K562 (cell line): ENCODE measurements around the gene SMG6. TPM values are rescaled to one million over a fixed set of nuclear protein-coding genes. Genes with fewer than 3 reads are reported as not detected.

Experiments
- ATAC-seq: fragments of 200-7000 bp; cut with Tn5 transposase; 3 replicates; pipeline ENCODE4 v1.9.1; 2020; ENCODE audit warnings: moderate library complexity
- BruUV-seq: library from RNA; stranded (reverse); fragments of 400-500 nt; replicated peaks from 2 replicates; lab custom pipeline; 2021; lab: Mats Ljungman, UMichigan
- CTCF ChIA-PET: fragments of 300-600 bp; formaldehyde crosslinking; extraction: SDS; loops from one replicate; lab custom pipeline; 2021; ENCODE audit warnings: low intra/inter-chr PET ratio; lab: Yijun Ruan, JAX
- POLR2A ChIA-PET: fragments of 300-600, 350-650 bp; sonication (Branson Sonifier 250); formaldehyde crosslinking; extraction: SDS; loops from one replicate; lab custom pipeline; 2021; ENCODE audit warnings: antibody characterized with exemption, inconsistent platforms; lab: Yijun Ruan, JAX
- DNase-seq, 4 experiments: peaks; one replicate each; pipeline versions ENCODE4 v3.0.0 to v3.0.0-alpha.2; 2011 to 2018; ENCODE audit warnings: low spot score in 3 of 4, mixed read lengths in 3 of 4; ENCODE audit errors: extremely low read depth in 1 of 4
- FAIRE-seq: peaks from 2 replicates; lab custom pipeline; 2011; peaks lifted over from hg19 to GRCh38; lab: Jason Lieb, UNC
- H2AFZ ChIP-seq: 2 replicates; pipeline ENCODE4 v1.6.0; 2011; ENCODE audit warnings: low read depth, low read length, control low read depth, inconsistent platforms
- H3K27ac ChIP-seq: fragments of 200-600 bp; 3 replicates; pipeline ENCODE4 v1.8.0; 2011; ENCODE audit warnings: low read depth, mild to moderate bottlenecking, control low read depth, inconsistent platforms, low read length, moderate library complexity, mixed read lengths; ENCODE audit errors: extremely low read depth
- H3K27me3 ChIP-seq, 2 experiments: fragments of 300-600 bp in 1 of 2; 2 replicates in 1 of 2; 3 replicates in 1 of 2; pipeline versions ENCODE4 v1.6.0 to v1.8.0; 2011; ENCODE audit warnings: inconsistent platforms in 2 of 2, low read length in 2 of 2, mild to moderate bottlenecking in 1 of 2, mixed read lengths in 1 of 2, moderate library complexity in 1 of 2; ENCODE audit not compliant: control insufficient read depth in 2 of 2, insufficient read depth in 2 of 2
- H3K36me3 ChIP-seq: fragments of 300-600 bp; 3 replicates; pipeline ENCODE4 v1.8.0; 2011; ENCODE audit warnings: mild to moderate bottlenecking, low read length, inconsistent platforms; ENCODE audit not compliant: control insufficient read depth, insufficient read depth
- H3K4me1 ChIP-seq, 2 experiments: fragments of 200-600 bp in 1 of 2; replicated peaks in 1 of 2; 2 replicates in 1 of 2; 3 replicates in 1 of 2; pipeline versions ENCODE4 v1.5.1 to v1.8.0; 2011; ENCODE audit warnings: inconsistent platforms in 2 of 2, low read length in 2 of 2, mild to moderate bottlenecking in 1 of 2, mixed read lengths in 1 of 2, moderate library complexity in 1 of 2; ENCODE audit not compliant: control insufficient read depth in 2 of 2, insufficient read depth in 2 of 2
- H3K4me2 ChIP-seq: 2 replicates; pipeline ENCODE4 v1.6.1; 2011; ENCODE audit warnings: low read length, control low read depth, inconsistent platforms, mixed read lengths; ENCODE audit not compliant: insufficient read depth
- H3K4me3 ChIP-seq: fragments of 200-600 bp; sonication (generic), shearing (Covaris generic); 2 replicates; pipeline ENCODE4 v1.5.1; 2016; ENCODE audit warnings: control low read depth, inconsistent platforms
- H3K79me2 ChIP-seq: fragments of 200-600 bp; 3 replicates; pipeline ENCODE4 v1.8.0; 2011; ENCODE audit warnings: low read length, inconsistent platforms; ENCODE audit not compliant: control insufficient read depth, insufficient read depth
- H3K9ac ChIP-seq, 2 experiments: 2 replicates each; pipeline versions ENCODE4 v1.6.0 to v1.6.1; 2011; ENCODE audit warnings: low read depth in 2 of 2, low read length in 2 of 2, control low read depth in 1 of 2, inconsistent platforms in 1 of 2, mild to moderate bottlenecking in 1 of 2, mixed read lengths in 1 of 2; ENCODE audit not compliant: insufficient read depth in 1 of 2
- H3K9me1 ChIP-seq: one replicate; pipeline ENCODE4 v1.6.0; 2011; ENCODE audit warnings: inconsistent platforms, mild to moderate bottlenecking, low read length, moderate library complexity; ENCODE audit not compliant: control insufficient read depth, insufficient read depth
- H3K9me3 ChIP-seq: replicated peaks from 2 replicates; pipeline ENCODE4 v1.5.1; 2011; ENCODE audit warnings: low read depth, low read length, inconsistent platforms; ENCODE audit not compliant: control insufficient read depth, insufficient read depth
- H4K20me1 ChIP-seq: replicated peaks from 2 replicates; pipeline ENCODE4 v1.6.1; 2011; ENCODE audit warnings: low read length, inconsistent platforms, mixed read lengths; ENCODE audit not compliant: control insufficient read depth, insufficient read depth
- ARNT ChIP-seq, 2 experiments: fragments of 450-650 bp; IDR thresholded peaks; 2 replicates each; pipeline ENCODE4 v1.6.1; 2016; ENCODE audit warnings: mild to moderate bottlenecking in 1 of 2
- CC2D1A ChIP-seq: fragments of 450-650 bp; IDR thresholded peaks from 2 replicates; pipeline ENCODE4 v1.6.1; 2017; ENCODE audit warnings: mild to moderate bottlenecking
- CEBPB ChIP-seq: fragments of 450-650 bp; IDR thresholded peaks from 2 replicates; pipeline ENCODE4 v1.6.1; 2016; ENCODE audit warnings: missing genetic modification characterization, missing compliant biosample characterization
- DMBX1 ChIP-seq: fragments of 250-450 bp; sonication (Bioruptor Pico); IDR thresholded peaks from 2 replicates; pipeline ENCODE4 v1.8.0; 2022; ENCODE audit warnings: inconsistent platforms, mild to moderate bottlenecking, moderate library complexity, borderline replicate concordance
- FOXA3 ChIP-seq, 2 experiments: fragments of 450-650 bp in 1 of 2; sonication (generic) in 1 of 2; formaldehyde crosslinking; IDR thresholded peaks in 1 of 2; conservative IDR thresholded peaks in 1 of 2; 2 replicates each; pipeline versions ENCODE4 v1.4.0 to v1.8.0; 2020 to 2022; ENCODE audit warnings: mild to moderate bottlenecking in 2 of 2, missing genetic modification reagents in 1 of 2
- GTF2A2 ChIP-seq: IDR thresholded peaks from 2 replicates; pipeline ENCODE4 v1.6.1; 2016; ENCODE audit warnings: mild to moderate bottlenecking, missing genetic modification characterization, missing compliant biosample characterization
- HMG20A ChIP-seq: fragments of 450-650 bp; formaldehyde crosslinking; conservative IDR thresholded peaks from 2 replicates; pipeline ENCODE4 v1.4.0; 2020; ENCODE audit warnings: mild to moderate bottlenecking, mixed read lengths
- HNRNPL ChIP-seq: fragments of 200-400 bp; formaldehyde crosslinking; IDR thresholded peaks from 2 replicates; pipeline ENCODE4 v1.6.1; 2017; ENCODE audit warnings: low read depth, mild to moderate bottlenecking, low read length
- HNRNPUL1 ChIP-seq: fragments of 200-400 bp; formaldehyde crosslinking; IDR thresholded peaks from 2 replicates; pipeline ENCODE4 v1.6.1; 2017; ENCODE audit warnings: low read length
- MBD2 ChIP-seq: sonication (generic); IDR thresholded peaks from 2 replicates; pipeline ENCODE4 v1.6.1; 2016; ENCODE audit warnings: low read depth, borderline replicate concordance
- NFYB ChIP-seq: IDR thresholded peaks from 2 replicates; pipeline ENCODE4 v1.6.1; 2011; ENCODE audit warnings: mild to moderate bottlenecking, moderate library complexity; ENCODE audit not compliant: insufficient read length; ENCODE audit errors: extremely low read depth
- SMARCE1 ChIP-seq: fragments of 450-650 bp; IDR thresholded peaks from 2 replicates; pipeline ENCODE4 v1.7.1; 2016; ENCODE audit warnings: mild to moderate bottlenecking
- ZBTB8A ChIP-seq: fragments of 450-650 bp; IDR thresholded peaks from 2 replicates; pipeline ENCODE4 v1.6.1; 2018; ENCODE audit warnings: mild to moderate bottlenecking, moderate library complexity; ENCODE audit not compliant: partially characterized antibody
- ZFP1 ChIP-seq: fragments of 450-650 bp; formaldehyde crosslinking; IDR thresholded peaks from 2 replicates; pipeline ENCODE4 v1.4.0; 2020; ENCODE audit warnings: mild to moderate bottlenecking, mixed read lengths
- ZSCAN29 ChIP-seq: fragments of 450-650 bp; IDR thresholded peaks from 2 replicates; pipeline ENCODE4 v1.6.1; 2017
- WGBS: fragments of 100-300 bp; shearing (Covaris generic); methylation state at CpG from one replicate; pipeline ENCODE4 v1.1.6; 2016; ENCODE audit warnings: low coverage, mixed read lengths; ENCODE audit not compliant: insufficient coverage; ENCODE audit errors: missing lambda C conversion rate; 5-methylcytosine and 5-hydroxymethylcytosine counted together
- in situ Hi-C: fragments of 300-500 bp; cut with MboI; formaldehyde crosslinking; loops from 4 replicates; pipeline ENCODE4 v1.15.0; 2018; ENCODE audit warnings: inconsistent platforms, mixed read lengths
- intact Hi-C: fragments of 100-400 bp; cut with micrococcal nuclease; formaldehyde crosslinking; loops from 2 replicates; pipeline ENCODE4 v1.14.2; 2022
- polyA plus RNA-seq, 8 experiments: library from polyadenylated mRNA; depleted of rRNA in 4 of 8; stranded (reverse) in 5 of 8; unstranded in 3 of 8; fragments of >200 nt; fragmentation: Nextera tagmentation in 2 of 8; fragmentation: Illumina TruSeq in 1 of 8; extraction: Ambion mirVana in 2 of 8; extraction: Trizol in 1 of 8; gene quantifications; 2 replicates each; pipeline versions ENCODE4 v1.2.1 to v1.2.3, GENCODE V29; 2011 to 2014; ENCODE audit warnings: inconsistent platforms in 1 of 8, missing spikeins in 1 of 8
- total RNA-seq, 7 experiments: library from RNA; depleted of rRNA in 6 of 7; stranded (reverse); fragments of >200 nt in 6 of 7; fragmentation: Illumina TruSeq in 2 of 7; extraction: Trizol in 2 of 7; gene quantifications; 2 replicates each; pipeline versions ENCODE4 v1.2.1 to v1.2.3, GENCODE V29; 2011 to 2021; ENCODE audit warnings: low replicate concordance in 1 of 7
- TF ChIP-seq, protein P1 (sequence below), 3 experiments: IDR thresholded peaks in 2 of 3; conservative IDR thresholded peaks in 1 of 3; 2 replicates each; pipeline ENCODE4 v1.5.1; 2011 to 2012; ENCODE audit warnings: low read length in 3 of 3, mild to moderate bottlenecking in 3 of 3, control low read depth in 2 of 3, improper control_type of control experiment in 1 of 3, inconsistent platforms in 1 of 3, low read depth in 1 of 3, mixed read lengths in 1 of 3, moderate library complexity in 1 of 3; ENCODE audit not compliant: insufficient read depth in 2 of 3
- TF ChIP-seq, protein P2 (sequence below), 2 experiments: fragments of 450-650 bp; conservative IDR thresholded peaks; 2 replicates each; pipeline ENCODE4 v1.6.1; 2017; ENCODE audit warnings: mild to moderate bottlenecking in 2 of 2, moderate library complexity in 2 of 2

The SMG6 gene
- total and polyA plus RNA-seq, 9 of the 15 experiments (the other 6 are each of a cell fraction or from before 2014, with no cell fraction given): 0.44 to 13.9 (median 6.0) TPM

DNA sequence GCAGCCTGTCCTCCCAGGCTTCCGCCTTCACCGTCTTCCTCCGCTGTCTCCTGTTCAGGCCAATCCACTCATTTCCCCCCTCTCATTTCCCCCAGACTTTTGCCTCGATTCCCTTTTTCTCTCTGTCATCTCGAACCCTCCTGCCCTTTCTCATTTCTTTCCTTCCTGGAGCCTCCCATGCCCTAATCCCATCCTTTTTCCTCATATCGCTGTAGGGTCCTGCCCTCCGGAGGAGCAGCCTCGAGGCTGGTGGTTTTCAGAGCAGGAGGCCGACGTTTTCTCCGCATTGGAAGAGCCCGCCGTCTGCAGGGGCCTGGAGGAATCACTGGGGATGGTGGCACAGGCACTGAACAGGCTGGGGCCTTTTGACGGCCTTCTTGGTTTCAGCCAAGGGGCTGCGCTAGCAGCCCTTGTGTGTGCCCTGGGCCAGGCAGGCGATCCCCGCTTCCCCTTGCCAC is 261.2 kb downstream of the SMG6 start (continued):
- TF ChIP-seq ARNT (IDR thresholded peaks at IDR 0.05) (0 out of 4 replicates have a peak, but pooled peaks of 1 of the 2 experiments have one; percentile 69), SMARCE1 (peak; percentile 52; the same call in 1 of the 2 replicates)
- TF ChIP-seq, protein P1, sequence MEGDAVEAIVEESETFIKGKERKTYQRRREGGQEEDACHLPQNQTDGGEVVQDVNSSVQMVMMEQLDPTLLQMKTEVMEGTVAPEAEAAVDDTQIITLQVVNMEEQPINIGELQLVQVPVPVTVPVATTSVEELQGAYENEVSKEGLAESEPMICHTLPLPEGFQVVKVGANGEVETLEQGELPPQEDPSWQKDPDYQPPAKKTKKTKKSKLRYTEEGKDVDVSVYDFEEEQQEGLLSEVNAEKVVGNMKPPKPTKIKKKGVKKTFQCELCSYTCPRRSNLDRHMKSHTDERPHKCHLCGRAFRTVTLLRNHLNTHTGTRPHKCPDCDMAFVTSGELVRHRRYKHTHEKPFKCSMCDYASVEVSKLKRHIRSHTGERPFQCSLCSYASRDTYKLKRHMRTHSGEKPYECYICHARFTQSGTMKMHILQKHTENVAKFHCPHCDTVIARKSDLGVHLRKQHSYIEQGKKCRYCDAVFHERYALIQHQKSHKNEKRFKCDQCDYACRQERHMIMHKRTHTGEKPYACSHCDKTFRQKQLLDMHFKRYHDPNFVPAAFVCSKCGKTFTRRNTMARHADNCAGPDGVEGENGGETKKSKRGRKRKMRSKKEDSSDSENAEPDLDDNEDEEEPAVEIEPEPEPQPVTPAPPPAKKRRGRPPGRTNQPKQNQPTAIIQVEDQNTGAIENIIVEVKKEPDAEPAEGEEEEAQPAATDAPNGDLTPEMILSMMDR (IDR thresholded peaks at IDR 0.05 in 2 of 3, conservative IDR thresholded peaks at IDR 0.05 in 1 of 3; ENCODE audit: insufficient read depth in 2 of 3, low read depth in 1 of 3, low read length in 3 of 3): peak in 2 of 3 experiments; percentile 41 to 57; a peak in 5 of 6 replicates
- TF ChIP-seq, all 486 proteins: peak for 34

DNA sequence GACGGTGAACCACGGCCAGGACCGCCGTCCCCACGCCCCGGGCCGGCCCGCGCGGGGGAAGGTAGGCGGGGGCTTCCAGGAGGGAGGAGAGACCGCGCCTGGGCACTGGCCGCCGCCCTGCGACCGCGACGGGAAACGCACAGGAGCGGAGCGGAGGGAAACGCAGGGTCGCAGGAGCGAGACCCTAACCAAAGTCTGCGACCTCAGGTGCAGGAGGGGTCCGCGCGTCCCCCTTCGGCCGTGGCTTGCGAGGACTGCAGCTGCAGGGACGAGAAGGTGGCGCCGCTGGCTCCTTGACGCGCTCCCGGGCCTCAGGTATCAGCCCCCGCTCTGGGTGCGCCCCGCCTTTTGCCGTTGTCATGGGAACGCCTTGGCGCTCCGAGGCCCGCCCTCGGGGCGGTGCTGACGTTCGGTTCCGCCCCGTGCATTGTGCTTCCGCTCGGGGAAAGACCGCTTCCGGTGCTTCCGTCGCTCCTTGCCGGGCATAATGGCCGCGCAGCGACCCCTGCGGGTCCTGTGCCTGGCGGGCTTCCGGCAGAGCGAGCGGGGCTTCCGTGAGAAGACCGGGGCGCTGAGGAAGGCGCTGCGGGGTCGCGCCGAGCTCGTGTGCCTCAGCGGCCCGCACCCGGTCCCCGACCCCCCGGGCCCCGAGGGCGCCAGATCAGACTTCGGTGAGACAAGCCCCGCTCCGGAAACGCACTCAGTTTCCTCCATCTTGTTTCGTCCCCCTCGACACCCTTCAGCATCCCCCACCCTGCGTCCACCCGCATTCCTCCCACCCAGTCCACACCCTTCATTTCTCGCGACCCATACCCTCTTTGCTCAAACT is 261.8 kb downstream of the SMG6 start, which contains the start of gene OVCA2:
TSS of gene OVCA2 (plus strand) at position 462 of the 829 bp plus-strand sequence. CDS start at position 488, 26 bp downstream.
- H3K4me2 ChIP-seq: peak within 1 kb of the TSS; percentile 82
- H3K4me1 ChIP-seq: peaks cover 3 to 20% of the 10 kb centered on the region in 2 experiments; a peak in 4 of 5 replicates
- H3K36me3 ChIP-seq: peaks cover 31% of the 10 kb centered on the region; the same call in 2 of the 3 replicates
- ChIA-PET CTCF (interaction anchor here (0.6 to 0.9 kb wide), 2 partner anchors 133 to 176 kb away, joined by 3 read pairs; no protein-coding TSS in a partner anchor), POLR2A (interaction anchor here (0.6 kb wide), 1 partner anchor 204 kb away, joined by 3 read pairs; no protein-coding TSS in a partner anchor)
- peaks cover 14% of the 10 kb centered on the region for H3K79me2 ChIP-seq
- intact Hi-C loops (no loop called here), in situ Hi-C loops (no loop called here)
- WGBS: 0% methylated on average over 35 of the region's 93 CpGs
- H3K27ac ChIP-seq: peak within 1 kb of the TSS; percentile 89
- H3K4me3 ChIP-seq: peak within 1 kb of the TSS; percentile 67
- no peaks in the 10 kb centered on the region for H4K20me1 ChIP-seq
- ATAC-seq: peak; percentile 95
- no TSS peak for BruUV-seq
- peak; percentile 84 to 94 (median 90) for DNase-seq
- H3K9me3 ChIP-seq: no peaks in the 10 kb centered on the region
- H2AFZ ChIP-seq: peak within 1 kb of the TSS; percentile 90
- no peaks in the 10 kb centered on the region for H3K27me3 ChIP-seq
- H3K9me1 ChIP-seq: no peaks in the 10 kb centered on the region
- peak within 1 kb of the TSS; percentile 86 to 92 for H3K9ac ChIP-seq
- peak; percentile 84 for FAIRE-seq
- TF ChIP-seq HNRNPUL1: no peak
- no peak for TF ChIP-seq GTF2A2
- no peak for TF ChIP-seq HNRNPL
- no peak for TF ChIP-seq SMARCE1
- TF ChIP-seq ZSCAN29: no peak
- no peak for TF ChIP-seq ZBTB8A
- TF ChIP-seq, protein P2, sequence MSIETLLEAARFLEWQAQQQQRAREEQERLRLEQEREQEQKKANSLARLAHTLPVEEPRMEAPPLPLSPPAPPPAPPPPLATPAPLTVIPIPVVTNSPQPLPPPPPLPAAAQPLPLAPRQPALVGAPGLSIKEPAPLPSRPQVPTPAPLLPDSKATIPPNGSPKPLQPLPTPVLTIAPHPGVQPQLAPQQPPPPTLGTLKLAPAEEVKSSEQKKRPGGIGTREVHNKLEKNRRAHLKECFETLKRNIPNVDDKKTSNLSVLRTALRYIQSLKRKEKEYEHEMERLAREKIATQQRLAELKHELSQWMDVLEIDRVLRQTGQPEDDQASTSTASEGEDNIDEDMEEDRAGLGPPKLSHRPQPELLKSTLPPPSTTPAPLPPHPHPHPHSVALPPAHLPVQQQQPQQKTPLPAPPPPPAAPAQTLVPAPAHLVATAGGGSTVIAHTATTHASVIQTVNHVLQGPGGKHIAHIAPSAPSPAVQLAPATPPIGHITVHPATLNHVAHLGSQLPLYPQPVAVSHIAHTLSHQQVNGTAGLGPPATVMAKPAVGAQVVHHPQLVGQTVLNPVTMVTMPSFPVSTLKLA (conservative IDR thresholded peaks at IDR 0.05): peak; percentile 49 to 74
- no peak for TF ChIP-seq FOXA3 (CRISPR knock-in tag; conservative IDR thresholded peaks at IDR 0.05 in 1 of 2, IDR thresholded peaks at IDR 0.05 in 1 of 2)
- no peak for TF ChIP-seq ZFP1 (CRISPR knock-in tag)
- TF ChIP-seq DMBX1 (CRISPR knock-in tag): no peak
- TF ChIP-seq CEBPB (tag): no peak
- no peak for TF ChIP-seq CC2D1A
- no peak for TF ChIP-seq NFYB
- TF ChIP-seq HMG20A: no peak
- TF ChIP-seq MBD2: peak; percentile 54
